Activated naive CD8-positive, alpha-beta T cell (primary cell): ENCODE results near the gene C8G.

Experiments
- H3K27ac Mint-ChIP-seq: one replicate; pipeline ENCODE4 v1.8.0; 2021; ENCODE audit warnings: mixed read lengths
- H3K27me3 Mint-ChIP-seq: one replicate; pipeline ENCODE4 v1.8.0; 2021; ENCODE audit warnings: mixed read lengths
- H3K36me3 Mint-ChIP-seq: one replicate; pipeline ENCODE4 v1.8.0; 2021; ENCODE audit warnings: mixed read lengths
- H3K4me1 Mint-ChIP-seq: one replicate; pipeline ENCODE4 v1.8.0; 2021; ENCODE audit warnings: low read depth, mixed read lengths
- H3K4me3 Mint-ChIP-seq: one replicate; pipeline ENCODE4 v1.8.0; 2021; ENCODE audit warnings: mild to moderate bottlenecking, mixed read lengths
- H3K9me3 Mint-ChIP-seq: one replicate; pipeline ENCODE4 v1.8.0; 2021; ENCODE audit warnings: low read depth, mixed read lengths

C8G gene

DNA sequence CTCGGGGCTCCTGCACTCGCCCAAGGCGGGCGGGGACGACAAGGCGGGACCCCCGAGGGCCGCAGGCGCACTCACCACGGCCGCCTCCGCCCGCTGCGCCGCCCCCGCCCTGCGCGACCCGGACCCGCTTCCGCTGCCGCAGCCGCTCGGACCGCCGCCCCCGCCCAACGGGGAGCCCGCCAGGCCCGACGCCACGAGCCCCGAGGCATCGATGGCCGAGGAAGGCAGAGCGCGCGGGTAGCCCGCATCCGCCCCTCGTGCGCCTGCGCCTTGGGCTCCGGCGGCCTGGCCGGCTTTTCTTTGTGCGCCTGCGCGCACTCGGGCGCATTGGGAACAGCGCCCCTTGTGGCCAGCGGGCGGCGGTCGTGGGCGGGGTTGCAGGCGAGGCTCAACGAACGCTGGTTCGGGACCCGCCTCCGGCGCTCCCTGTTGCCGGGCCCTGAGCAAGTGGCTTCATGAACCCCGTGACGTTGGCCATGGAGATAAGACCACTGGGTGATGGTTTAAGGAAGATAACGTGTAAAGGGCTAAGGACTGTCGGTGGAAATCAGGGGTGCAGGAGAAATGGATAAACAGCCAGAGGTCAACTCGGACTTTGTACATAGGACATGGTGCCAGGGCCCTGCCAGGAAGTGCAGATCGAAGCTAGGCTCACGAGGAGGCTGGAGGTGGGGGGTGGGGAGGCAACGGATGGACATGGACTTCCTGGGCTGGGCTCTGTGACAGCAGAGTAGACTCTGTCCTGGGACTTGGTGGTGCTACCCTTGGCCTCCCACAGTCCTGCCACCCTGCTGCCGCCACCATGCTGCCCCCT, at the start of gene C8G, which contains the start of gene FBXW5:
Gene C8G, plus strand, starts transcription at position 725 of the 814 bp plus-strand sequence. Its CDS starts 78 bp downstream, at position 803.
Gene FBXW5, minus strand, starts transcription at position 220 of the 814 bp plus-strand sequence. CDS start 655 bp downstream, outside the sequence.
- Mint-ChIP-seq H3K36me3 (no peaks in the 10 kb centered on the region), H3K4me3 (peak within 1 kb of the TSS; percentile 79), H3K27me3 (no peaks in the 10 kb centered on the region), H3K27ac (peak within 1 kb of the TSS; percentile 77), H3K9me3 (no peaks in the 10 kb centered on the region), H3K4me1 (peaks cover 5% of the 10 kb centered on the region)

DNA sequence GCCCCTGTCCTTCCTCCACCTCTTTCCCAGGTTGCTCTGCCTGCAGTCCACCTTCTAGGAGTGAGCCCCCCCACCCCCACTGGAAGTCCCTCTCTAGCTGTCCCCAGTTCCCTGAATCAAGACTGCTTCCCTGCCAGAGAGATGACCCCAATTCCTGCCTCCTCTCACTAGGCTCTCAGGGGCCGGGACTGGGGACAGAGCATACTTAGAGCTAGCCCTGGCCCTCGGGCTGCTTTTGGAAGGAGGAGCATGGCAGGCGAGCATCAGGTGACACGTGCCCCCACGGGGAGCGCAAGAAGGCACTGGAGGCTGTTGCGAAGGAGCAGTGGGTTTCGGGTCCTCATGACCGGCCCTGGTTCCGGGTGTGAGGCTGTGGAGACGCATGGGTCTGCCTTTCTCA, 49.0 kb upstream of the C8G start:
- Mint-ChIP-seq H3K36me3 (peaks cover 3% of the 10 kb centered on the region), H3K4me3 (no peak overlapping the region), H3K4me1 (peaks cover 26% of the 10 kb centered on the region), H3K27ac (no peak overlapping the region), H3K9me3 (no peaks in the 10 kb centered on the region), H3K27me3 (no peaks in the 10 kb centered on the region)

DNA sequence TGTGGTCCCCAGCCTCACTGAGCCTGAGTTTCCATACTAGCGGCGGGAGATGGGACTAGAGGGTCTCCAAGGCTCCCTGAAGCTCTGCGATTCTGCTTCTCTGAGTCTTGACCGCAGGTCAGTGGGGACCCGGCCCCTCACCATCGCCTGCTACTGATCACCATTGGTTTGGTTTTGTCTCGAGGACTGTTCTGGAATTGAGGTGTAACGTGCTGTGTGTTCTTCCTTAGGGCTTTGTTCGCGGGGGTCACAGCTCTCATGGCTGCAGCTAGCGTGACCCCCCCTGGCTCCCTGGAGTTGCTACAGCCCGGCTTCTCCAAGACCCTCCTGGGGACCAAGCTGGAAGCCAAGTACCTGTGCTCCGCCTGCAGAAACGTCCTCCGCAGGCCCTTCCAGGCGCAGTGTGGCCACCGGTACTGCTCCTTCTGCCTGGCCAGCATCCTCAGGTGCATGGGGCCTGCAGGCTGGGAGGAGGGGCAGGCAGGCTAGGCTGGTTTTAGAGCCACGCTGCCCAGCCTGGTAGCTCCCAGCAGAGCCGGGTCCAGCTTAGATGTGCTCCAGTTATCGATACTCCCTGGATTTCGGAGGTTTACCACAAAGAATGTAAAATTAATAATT, 46.5 kb upstream of the C8G start:
- Mint-ChIP-seq H3K27ac (no peak overlapping the region), H3K4me3 (no peak overlapping the region)

DNA sequence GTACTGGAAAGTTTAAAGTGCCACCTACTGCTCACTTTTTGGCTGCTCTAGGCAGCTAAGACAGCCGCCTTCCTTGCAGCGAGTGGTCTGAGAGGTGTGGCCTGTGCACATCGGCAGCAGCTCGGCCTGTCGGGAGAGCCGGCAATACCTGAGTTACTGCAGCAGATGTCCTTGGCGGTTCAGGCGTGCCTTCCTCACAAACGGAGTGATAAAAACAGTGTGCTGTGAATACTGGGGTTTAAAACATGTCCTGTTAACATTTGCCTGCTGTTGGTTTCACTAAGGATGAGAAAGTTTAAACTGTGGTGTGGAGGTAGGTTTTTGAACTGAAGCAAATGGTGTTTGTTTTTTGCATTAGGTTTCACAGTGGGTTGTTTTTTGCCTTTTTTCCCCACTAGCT, 45.8 kb upstream of the C8G start:
- H3K27me3 Mint-ChIP-seq: no peaks in the 10 kb centered on the region
- peak overlapping the region; percentile 64 for H3K27ac Mint-ChIP-seq
- peaks cover 45% of the 10 kb centered on the region for H3K4me1 Mint-ChIP-seq
- no peak overlapping the region for H3K4me3 Mint-ChIP-seq
- peaks cover 6% of the 10 kb centered on the region for H3K36me3 Mint-ChIP-seq
- no peaks in the 10 kb centered on the region for H3K9me3 Mint-ChIP-seq

More for the DNA sequence above, 46.5 kb upstream of the C8G start:
- Mint-ChIP-seq H3K4me1 (peaks cover 46% of the 10 kb centered on the region), H3K27me3 (no peaks in the 10 kb centered on the region), H3K36me3 (peaks cover 6% of the 10 kb centered on the region), H3K9me3 (no peaks in the 10 kb centered on the region)

DNA sequence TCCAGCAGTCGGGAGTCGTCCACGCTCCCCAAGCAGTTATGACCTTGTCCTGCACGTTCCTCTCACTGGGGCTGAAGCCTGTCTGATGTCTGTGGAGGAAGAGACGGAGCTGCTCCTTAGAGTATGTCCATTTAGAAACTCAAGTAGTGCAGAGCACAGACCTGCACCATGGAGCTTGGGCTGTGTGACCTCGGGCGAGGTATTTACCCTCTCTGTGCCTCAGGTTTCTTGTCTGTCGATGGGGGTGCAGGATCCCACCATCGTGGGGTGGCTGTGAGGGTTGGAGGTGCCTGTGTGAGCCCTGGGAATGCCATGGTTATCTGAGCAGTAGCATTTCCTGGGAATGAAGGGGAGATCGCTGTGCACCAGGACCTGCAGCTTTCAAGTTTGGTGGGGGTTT, 44.5 kb upstream of the C8G start:
- no peaks in the 10 kb centered on the region for H3K9me3 Mint-ChIP-seq
- no peak overlapping the region for H3K4me3 Mint-ChIP-seq
- peaks cover 6% of the 10 kb centered on the region for H3K36me3 Mint-ChIP-seq
- H3K27ac Mint-ChIP-seq: peak overlapping the region; percentile 54
- H3K27me3 Mint-ChIP-seq: no peaks in the 10 kb centered on the region
- H3K4me1 Mint-ChIP-seq: peaks cover 42% of the 10 kb centered on the region

DNA sequence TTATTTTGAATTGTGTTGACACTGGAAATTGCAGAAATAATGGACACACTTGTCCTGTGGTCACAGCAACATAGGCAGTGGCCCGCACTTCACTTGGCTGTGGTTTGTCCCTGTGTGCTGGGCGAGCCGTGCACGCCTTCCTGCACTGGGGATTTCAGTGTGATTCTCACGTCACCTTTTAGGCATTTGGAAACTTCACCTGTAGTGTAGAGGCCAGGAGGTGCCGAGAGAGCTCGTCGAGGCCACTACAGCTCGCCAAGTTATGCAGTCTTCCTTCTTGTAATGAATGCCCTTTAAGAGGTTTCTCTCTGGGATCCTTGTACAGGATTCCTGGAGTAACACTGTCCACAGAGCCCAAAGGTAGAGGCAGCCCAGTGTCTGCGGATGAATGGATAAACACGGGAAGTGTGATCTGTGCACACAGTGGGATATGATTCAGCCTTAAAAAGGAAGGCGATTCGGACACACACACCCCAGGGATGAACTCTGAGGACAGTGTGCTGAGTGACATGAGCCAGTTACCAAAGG, 44.0 kb upstream of the C8G start:
- Mint-ChIP-seq H3K36me3 (peaks cover 6% of the 10 kb centered on the region), H3K9me3 (no peaks in the 10 kb centered on the region), H3K4me3 (peak overlapping the region; percentile 84)

DNA sequence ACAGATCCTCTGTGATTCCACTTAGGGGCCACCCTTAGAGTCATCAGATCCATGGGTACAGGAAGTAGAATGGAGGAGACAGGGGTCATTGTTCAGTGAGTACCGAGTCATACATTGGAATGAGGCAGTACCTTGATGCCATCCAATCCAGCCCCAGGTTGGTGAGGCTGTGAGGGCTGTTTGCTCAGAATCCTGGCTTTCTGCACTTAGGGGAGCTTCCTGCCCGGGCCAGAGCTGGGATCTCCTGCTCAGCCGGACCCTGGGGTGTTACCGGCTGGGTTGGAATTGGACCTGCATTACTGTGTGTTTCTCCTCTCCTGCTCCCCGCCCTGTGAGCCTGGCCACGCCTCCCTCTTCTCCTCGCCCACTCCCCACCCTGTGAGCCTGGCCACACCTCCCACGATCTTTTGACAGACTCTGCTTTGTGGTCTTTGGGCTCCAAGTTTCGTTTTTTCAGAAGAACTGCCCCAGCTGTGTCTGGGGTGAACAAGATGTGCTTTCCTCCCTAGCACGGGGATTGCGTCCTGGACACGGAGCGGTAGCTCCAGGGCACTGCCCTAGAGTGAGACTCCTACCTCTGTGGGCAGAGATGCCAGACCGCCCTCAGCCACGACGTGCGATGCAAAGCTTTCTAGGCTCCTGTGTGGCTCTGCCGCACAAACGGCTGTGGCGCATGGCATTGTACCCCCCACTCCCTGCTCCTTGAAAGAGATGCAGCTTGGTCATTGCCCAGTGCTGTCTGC, 43.4 kb upstream of the C8G start:
- no peaks in the 10 kb centered on the region for H3K9me3 Mint-ChIP-seq
- peak overlapping the region; percentile 84 for H3K4me3 Mint-ChIP-seq
- H3K36me3 Mint-ChIP-seq: peaks cover 6% of the 10 kb centered on the region
- peaks cover 47% of the 10 kb centered on the region for H3K4me1 Mint-ChIP-seq
- peak overlapping the region; percentile 96 for H3K27ac Mint-ChIP-seq
- no peaks in the 10 kb centered on the region for H3K27me3 Mint-ChIP-seq

More for the DNA sequence above, 44.0 kb upstream of the C8G start:
- H3K27ac Mint-ChIP-seq: peak overlapping the region; percentile 96
- H3K27me3 Mint-ChIP-seq: no peaks in the 10 kb centered on the region
- H3K4me1 Mint-ChIP-seq: peaks cover 43% of the 10 kb centered on the region

DNA sequence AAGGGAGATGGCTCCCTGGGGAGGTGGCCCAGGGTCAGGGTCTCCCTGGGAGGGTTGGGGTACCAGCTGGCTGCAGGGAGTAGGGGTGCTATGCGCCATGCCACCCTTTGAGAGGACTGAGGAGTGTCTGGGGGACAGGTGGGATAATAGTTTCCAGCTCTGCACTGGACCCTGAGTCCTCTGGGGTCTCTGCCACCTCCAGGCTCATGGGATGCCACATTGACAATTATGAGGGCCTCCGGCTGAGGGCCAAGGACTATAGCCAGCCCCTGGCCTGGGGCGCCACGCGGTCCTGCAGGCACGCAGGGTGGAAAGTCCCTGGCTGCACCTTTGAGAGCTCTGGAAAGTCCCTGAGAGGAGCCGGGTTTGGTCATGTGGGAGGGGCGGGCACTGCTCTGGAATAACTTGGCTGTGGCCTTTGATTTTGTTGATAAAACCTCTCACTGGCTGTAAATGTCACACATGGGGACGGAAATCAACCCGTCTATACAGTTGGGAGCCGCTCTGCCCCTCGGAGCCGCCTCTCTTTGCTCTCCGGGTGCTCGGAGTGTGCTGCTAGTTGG, 42.7 kb upstream of the C8G start:
- H3K4me1 Mint-ChIP-seq: peaks cover 46% of the 10 kb centered on the region

DNA sequence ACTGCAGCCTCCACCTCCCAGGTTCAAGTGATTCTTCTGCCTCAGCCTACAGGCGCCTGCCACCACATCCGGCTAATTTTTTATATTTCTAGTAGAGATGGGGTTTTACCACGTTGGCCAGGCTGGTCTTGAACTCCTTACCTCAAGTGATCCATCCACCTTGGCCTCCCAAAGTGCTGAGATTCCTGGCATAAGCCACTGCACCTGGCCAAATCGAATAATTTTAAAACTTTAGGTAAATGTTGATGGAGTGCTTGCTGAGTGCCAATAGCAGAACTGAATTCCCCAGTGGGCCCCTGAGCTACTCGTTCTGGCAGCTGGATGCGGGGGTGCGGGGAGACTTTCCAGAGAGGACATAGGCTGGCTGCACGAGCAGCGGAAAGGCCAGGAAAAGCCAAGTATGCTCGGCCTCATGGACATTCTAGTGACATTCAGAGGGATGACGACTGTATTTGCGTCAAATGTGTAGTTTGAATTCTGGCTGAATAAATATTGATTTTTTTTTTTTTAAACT, 41.9 kb upstream of the C8G start:
- Mint-ChIP-seq H3K36me3 (peaks cover 6% of the 10 kb centered on the region), H3K4me3 (no peak overlapping the region), H3K27me3 (no peaks in the 10 kb centered on the region), H3K9me3 (no peaks in the 10 kb centered on the region), H3K4me1 (peaks cover 46% of the 10 kb centered on the region), H3K27ac (peak overlapping the region; percentile 86)

More for the DNA sequence above, 42.7 kb upstream of the C8G start:
- H3K9me3 Mint-ChIP-seq: no peaks in the 10 kb centered on the region
- H3K36me3 Mint-ChIP-seq: peaks cover 6% of the 10 kb centered on the region
- no peaks in the 10 kb centered on the region for H3K27me3 Mint-ChIP-seq
- H3K4me3 Mint-ChIP-seq: peak overlapping the region; percentile 84
- H3K27ac Mint-ChIP-seq: peak overlapping the region; percentile 96

DNA sequence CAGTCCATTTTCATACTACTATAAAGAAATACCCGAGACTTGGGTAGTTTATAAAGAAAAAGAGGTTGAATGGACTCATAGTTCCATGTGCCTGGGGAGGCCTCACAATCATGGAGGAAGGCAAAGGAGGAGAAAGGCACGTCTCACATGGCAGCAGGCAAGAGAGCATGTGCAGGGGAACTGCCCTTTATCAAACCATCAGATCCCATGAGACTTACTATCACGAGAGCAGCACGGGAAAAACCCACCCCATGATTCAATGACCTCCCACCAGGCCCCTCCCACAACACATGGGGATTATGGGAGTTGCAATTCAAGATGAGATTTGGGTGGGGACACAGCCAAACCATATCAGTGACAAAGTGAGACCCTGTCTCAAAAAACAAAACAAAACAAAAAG, 38.8 kb upstream of the C8G start:
- no peaks in the 10 kb centered on the region for H3K9me3 Mint-ChIP-seq
- H3K27me3 Mint-ChIP-seq: no peaks in the 10 kb centered on the region
- H3K4me1 Mint-ChIP-seq: peaks cover 35% of the 10 kb centered on the region
- peaks cover 2% of the 10 kb centered on the region for H3K36me3 Mint-ChIP-seq
- no peak overlapping the region for H3K4me3 Mint-ChIP-seq
- peak overlapping the region; percentile 34 for H3K27ac Mint-ChIP-seq

DNA sequence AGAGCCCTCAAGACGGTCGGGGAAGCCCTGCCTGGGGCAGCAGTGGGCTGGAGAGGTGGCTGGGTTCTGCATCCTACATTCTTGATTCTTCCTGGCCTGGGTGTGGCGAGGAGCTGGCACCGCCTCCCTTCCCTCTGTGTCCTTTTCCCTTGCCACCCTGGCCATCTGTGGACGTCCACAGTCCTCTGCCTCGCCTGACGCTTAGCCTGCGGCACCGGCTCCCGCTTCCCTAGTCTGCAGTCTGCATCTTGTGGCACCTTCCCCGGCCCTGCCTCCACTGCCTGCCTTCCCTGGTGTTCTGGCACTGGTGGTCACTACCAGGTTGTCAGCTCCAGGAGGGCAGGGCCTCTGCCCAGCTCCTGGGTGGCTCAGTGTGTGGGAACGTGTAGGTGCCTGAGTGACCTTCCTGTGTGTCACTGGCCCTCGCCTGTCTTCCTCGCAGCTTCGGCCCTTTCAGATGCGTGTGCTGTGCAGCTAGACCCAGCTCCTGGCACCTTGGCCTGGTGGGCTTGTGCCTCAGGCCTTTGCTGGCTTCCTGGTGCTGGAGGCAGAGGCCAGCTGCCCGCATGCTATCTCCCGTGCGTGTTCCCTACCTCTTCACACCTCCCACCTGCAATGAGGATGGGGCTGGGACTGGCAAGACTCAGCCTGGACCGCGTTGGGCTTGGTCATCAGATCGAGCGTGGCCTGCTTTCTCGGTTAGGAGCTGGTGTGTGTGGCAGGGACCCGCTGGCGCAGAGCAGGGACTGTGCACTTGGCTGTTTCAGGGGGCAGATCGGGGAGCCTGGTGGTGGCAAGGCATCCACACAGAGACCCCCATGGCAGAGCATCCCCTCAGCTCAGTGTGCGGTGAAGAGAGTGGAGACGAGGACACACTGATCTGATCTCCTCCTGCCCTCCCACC, 37.8 kb upstream of the C8G start:
- Mint-ChIP-seq H3K27ac (no peak overlapping the region), H3K4me1 (peaks cover 25% of the 10 kb centered on the region), H3K9me3 (no peaks in the 10 kb centered on the region), H3K27me3 (no peaks in the 10 kb centered on the region), H3K4me3 (no peak overlapping the region), H3K36me3 (no peaks in the 10 kb centered on the region)

DNA sequence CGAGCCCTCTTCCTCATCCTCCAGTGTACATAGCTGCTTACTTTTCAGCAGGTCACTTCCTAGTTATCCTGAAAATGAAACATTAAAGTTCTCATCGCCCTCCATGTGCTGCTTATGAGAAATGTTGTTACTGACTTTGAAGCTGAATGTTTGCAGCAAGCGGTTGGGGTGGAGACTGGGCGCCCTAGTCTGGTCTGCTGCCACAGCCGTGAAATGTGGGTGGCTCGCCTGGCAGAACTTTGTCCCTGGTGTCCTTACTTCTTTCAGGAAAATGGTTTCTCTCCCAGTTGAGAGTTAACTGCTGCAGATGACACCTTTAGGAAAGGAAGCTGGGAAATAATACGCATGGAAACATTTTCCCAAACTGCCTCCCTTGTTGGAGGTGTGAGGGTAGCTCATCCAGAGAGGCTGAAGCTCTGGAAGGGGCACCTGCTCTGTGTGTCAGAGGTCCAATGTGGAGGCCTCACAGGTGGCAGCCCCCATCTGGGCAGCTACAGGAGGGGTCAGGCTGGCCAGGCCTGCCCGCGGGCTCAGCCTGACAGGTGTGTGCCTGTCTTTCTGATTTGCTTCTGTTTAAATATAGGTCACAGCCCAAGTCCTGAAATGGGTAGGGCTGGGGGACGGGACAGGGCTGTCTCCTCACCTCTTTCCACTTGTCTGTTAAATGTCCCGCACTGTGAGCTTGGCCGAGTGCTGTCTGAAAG, 34.7 kb upstream of the C8G start:
- no peaks in the 10 kb centered on the region for H3K27me3 Mint-ChIP-seq
- peaks cover 10% of the 10 kb centered on the region for H3K4me1 Mint-ChIP-seq
- H3K4me3 Mint-ChIP-seq: no peak overlapping the region
- H3K9me3 Mint-ChIP-seq: no peaks in the 10 kb centered on the region
- H3K27ac Mint-ChIP-seq: no peak overlapping the region
- H3K36me3 Mint-ChIP-seq: peaks cover 3% of the 10 kb centered on the region

DNA sequence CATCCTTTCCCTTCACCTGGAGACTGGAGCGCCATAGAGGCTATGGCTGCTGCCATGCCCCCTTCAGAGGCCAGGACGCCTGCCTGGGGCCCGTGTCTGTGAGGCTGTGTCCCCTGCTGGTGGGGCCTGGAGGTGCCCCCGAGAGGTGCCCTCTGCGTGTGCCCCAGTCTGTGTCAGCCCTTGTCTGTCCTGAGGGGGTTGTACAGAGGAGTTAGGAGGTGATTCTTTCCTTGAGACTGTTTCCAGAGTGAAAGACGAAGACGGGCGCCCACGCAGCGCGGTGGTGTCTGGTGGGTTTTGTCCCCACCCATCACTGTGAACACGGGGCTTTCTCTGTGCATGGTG, 34.2 kb upstream of the C8G start:
- Mint-ChIP-seq H3K4me3 (no peak overlapping the region), H3K9me3 (no peaks in the 10 kb centered on the region), H3K36me3 (peaks cover 3% of the 10 kb centered on the region), H3K4me1 (peaks cover 7% of the 10 kb centered on the region), H3K27me3 (no peaks in the 10 kb centered on the region), H3K27ac (no peak overlapping the region)
